IPS-11a (cell line): Measurements from ENCODE around the gene SHROOM2.
"Not testable (repeated sequence)": the region's sequence is repeated elsewhere in the genome, so short reads cannot be mapped to it uniquely, and the experiment has no call there.

Experiments used
- H3K4me3 ChIP-seq: one replicate; pipeline ENCODE4 v1.5.1; 2013; ENCODE audit warnings: low read depth, low read length, control low read depth

The SHROOM2 gene

DNA sequence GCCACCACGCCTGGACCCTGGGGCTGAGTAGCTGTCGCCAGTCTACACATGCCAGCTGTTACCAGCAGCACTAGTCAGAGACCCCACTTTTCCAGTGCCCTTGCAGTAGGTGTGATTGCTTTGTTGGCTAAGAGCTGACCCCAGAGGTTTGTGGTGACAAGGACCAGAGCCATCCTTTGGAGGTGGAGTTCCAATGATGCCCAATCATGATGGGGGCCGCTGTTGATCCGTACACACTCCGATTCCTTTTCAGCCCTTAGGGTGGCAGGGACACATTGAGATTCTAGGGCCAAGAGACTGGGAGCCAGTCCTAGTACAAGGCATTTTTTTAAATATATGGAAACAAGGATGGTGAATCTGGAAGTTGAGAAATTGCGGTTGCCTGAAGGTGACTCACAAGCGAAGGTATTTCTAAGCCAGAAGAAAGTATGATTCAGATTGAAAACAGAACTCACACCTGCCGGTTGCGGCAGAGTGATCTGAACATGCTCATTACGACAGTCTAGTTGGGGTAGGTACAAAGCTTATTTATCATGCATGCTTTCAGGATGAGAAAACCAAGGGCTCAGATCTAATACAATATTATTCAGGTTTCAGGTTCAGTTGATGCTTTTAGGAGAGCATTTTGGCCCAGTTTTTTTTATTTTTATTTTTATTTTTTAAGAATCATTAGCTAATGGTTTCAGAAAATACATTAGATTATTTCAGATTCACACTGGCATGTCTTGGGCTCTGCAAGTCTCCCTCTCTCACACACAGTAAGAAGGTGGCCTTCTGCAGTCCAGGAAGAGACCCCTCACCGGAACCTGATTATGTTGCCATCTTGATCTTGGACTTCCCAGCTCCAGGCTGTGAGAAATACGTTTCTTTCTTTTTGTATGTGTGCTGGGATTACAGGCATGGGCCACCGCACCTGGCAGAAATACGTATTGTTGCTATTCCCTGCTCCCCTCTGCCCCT lies 43.4 kb downstream of the SHROOM2 start:
- H3K4me3 ChIP-seq = no peak overlapping the region

DNA sequence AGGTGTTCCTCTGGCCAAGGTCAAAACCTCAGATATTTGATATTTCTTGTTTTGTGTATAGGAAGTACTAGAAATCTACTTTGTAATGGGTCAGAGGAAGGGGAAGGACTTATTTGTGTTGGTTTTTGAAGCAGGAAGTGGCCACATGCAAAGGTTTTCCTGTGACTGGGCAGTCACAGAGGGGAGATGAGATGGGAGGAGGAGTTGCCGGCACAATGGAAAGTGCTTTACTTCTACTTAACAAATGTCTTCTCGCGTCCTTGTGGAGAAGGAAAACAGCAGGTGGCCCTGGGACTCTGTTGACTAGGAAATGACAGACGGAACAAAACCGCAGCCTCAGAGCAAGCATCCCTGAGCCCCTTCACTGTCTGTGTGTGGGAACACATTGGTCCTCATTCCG lies 46.6 kb downstream of the SHROOM2 start:
- no peak overlapping the region for H3K4me3 ChIP-seq

DNA sequence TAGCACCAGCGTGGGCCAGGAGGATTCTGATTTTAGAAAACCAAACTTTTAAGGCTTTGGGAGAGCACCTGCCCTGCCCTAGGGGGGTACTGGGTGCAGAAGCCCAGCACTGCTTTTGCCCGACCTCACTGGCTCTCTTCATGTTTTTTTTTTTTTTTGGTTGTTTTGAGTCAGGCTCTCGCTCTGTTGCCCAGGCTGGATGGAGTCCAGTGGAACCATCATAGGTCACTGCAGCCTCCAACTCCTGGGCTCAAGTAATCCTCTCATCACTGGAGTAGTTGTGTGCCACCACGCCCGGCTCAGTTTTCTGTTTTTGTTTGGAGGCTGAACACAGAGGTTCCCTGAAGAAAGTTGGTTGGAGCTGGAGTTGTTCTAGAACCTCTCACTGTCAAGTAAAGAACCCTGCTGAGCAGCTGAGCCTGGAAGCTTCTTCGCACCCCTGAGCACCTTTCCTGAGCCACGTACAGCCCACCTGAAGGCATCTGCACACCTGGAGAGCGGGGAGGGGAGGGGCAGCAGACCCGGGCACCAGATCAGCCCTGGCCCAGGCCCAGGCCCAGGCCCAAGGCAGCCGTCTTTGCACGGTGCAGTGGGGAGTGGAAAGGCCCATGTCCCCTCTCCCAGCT lies 49.5 kb downstream of the SHROOM2 start:
- H3K4me3 ChIP-seq = no peak overlapping the region

DNA sequence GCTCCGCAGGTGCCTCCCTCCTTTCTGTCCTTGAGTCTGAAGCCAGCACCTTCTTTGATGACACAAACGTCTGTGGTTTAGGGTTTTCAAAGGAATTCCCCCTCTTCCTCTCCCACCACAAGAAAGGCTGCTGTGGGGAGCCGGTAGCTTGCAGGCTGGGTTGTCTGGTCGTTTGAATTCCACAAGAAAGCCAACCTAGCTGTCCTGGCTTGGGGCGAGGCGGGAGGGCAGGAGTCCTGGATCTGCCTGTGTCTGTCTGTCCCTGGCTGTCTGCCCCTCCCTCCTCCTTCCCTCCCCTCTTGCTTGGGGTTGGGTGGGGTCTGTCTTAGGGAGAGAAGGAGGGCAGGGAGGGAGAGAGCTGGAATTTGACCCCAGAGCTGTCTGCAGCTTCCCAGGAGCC lies 56.3 kb downstream of the SHROOM2 start:
- no peak overlapping the region for H3K4me3 ChIP-seq

DNA sequence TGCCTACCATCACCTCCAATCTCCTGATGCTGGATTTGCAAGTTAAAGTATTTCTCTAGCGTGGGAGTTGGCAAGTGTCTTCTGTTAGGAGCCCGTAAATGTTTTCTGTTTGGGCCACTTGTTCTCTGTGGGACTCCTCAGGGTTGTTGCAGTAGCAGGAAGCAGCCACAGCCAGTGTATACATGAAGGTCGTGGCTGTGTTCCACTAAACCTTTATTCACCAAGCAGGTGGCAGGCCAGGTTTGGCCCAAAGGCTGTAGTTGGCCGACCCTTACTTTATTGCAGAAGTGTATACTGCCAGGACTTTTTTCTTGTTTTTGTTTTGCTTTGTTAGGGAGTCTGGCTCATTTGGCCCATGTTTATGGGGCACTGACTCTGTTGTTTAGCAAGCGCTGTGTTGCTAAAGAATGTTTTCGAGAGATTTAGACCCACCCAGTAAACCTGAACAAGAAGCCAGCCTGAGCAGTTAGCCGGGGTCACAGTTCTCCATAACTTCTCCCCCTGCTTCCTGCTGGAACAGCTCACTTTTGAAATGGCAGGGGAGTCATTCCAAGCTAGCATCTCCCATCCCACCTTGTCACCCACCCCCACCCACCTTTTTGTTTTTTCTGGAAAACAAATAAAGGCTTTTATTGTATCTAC lies 58.8 kb downstream of the SHROOM2 start:
- no peak overlapping the region for H3K4me3 ChIP-seq

DNA sequence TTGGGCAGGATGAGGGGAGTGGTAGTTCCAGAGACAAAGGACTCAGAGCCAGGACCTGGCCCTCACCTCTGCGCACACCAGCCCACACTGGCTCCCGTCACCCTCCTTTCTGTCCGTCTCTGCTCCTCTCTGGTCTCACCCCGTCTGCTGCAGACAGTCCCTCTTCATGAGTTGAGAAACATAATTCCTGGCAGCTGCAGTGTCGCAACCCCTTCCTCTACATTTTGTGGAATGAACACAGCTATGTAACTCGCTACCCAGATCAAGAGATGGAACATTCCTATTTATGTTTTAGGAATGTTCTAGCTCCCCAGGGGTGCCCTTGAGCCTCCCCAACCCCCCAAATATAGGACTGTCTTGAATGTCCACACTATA lies 59.3 kb downstream of the SHROOM2 start:
- no peak overlapping the region for H3K4me3 ChIP-seq

DNA sequence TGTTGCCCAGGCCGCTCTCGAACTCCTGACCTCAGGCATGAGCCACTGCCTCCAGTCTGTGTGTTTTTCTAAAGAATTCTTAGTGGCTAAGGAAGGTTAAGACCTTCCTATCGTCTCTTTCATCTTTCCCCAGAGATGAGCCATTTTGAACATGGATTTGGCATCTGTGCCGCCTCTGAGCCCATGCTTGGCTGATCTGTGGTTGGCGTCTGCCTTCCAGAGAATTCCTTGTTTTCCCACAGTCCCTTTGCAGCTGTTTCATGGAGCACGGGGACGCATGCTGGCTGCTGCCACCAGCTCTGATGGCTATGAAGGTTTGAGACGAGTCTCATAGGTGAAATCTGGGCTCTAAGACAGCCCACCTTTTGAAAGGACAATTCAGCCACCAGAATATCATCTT lies 60.4 kb downstream of the SHROOM2 start:
- no peak overlapping the region for H3K4me3 ChIP-seq

DNA sequence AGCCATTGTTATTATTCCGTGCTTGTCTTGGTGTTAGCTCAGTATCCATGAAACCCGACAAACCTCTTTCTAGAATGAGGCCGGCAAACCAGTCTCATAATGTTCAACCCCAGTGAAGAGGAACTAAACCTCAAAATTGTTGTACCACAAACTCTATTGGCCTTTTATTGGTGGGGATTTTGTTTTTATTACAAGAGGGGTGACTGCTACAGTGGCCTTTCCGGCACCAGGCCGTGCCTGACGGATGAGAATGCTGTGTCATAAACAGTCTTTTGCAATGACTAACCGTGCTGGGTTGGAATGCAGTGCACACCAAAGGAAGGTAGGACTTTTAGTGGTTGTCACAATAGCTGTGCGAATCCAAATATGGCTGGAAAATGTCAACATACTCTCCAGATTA lies 60.8 kb downstream of the SHROOM2 start:
- no peak overlapping the region for H3K4me3 ChIP-seq

DNA sequence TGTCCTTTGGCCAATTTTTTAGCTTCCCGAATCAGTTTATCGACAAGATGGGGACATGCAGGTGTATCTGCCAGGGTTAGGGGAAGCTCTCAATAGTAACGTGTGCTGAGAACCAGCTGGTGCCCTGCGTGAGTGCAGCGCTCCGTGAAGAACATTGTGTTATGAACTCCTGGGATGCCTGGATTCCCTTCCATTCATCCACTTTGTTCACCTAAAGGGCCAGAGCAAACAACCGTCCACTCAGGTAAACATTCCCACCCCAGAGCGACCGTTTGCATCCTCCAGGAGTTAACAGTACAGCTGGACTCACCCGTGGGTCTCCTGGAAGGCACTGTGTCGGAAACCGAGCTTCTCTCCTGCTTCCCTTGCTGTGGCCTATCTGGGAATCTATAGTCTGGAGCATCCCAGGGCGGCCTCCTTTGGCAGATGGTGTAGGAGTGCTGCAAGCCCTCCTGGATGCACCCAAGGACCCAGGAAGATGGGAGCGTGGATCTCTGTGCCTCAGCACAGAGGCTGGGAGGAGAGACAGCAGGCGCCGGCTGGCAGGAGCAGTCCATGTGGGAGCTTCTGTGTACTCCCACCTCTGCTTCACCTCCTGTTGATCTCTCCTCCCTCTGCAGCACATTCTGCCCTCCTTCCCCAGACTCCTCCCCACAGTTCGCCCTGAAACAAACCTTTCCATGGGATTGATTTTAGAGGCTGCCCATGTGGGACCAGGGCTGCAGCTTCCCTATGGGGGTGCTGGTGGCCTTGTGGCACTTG lies 62.7 kb downstream of the SHROOM2 start:
- H3K4me3 ChIP-seq = no peak overlapping the region

DNA sequence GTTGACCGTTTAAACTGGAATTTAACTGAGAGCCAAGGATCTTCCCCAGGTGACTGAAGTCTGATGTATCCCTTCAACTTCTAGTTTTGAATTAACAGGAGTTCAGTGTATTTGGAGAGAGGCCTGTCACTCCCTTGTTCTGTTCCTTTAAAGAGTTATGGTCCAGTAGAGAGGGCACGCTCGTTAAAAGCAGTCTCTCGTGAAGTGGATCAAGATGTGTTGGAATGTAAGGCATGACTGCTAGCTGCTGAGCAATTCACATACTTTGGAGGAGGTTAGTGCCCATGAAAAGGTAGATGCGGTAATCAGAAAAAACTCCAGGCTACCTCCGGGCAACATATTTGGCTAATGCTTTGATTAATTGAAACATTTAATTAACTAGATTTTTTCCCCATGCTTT lies 65.7 kb downstream of the SHROOM2 start:
- H3K4me3 ChIP-seq = no peak overlapping the region

DNA sequence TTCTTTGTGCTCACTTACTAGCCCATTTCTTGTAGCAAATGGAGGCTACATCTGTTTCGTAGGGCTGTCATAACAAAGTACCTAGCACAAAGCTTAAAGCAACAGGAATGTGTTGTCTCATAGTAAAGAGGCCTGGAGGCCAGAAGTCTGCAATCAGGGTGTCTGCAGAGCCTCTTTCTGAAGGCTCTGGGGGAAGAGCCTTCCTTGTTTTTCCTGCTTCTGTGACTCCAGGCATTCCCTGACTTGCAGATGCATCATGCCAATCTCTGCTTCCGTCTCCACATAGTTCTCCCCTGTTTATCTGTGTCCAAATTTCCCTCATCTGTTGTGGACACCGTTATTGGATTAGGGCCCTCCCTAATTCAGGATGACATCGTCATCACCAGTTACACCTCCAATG lies 67.1 kb downstream of the SHROOM2 start:
- H3K4me3 ChIP-seq = no peak overlapping the region

DNA sequence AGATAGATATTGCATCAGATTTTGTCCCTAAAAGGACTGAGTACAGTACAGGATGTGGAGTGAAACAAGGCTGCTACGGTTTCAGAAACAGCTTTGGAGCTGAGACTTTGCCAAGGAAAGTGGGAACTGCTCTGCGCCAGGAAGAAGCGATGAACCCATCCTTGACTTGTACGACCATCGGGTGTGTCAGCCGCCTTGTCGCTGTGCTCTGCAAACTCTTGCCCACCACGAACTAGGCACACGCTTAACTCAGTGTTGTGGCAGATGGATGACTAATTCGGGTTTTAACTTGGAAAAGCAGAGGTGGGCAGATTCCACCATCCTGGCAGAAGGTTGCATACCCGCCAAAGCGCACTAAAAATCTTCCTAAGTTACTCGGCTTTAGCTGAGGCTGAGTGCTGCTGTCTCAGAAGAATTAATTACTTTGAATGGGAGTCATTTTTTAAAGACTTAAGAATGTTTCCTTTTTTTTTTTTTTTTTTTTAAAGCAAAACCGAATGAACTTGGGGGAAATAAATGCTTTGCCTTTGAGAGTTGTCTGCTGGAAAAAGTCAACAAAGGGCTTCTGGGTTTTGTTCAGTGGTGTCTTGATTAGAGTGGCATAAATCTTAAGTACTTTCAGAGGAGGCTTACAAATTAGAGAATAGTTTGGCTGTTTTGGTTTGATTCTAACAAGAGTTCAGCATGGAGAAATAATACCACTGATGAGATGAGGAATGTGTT lies 69.5 kb downstream of the SHROOM2 start:
- no peak overlapping the region for H3K4me3 ChIP-seq

DNA sequence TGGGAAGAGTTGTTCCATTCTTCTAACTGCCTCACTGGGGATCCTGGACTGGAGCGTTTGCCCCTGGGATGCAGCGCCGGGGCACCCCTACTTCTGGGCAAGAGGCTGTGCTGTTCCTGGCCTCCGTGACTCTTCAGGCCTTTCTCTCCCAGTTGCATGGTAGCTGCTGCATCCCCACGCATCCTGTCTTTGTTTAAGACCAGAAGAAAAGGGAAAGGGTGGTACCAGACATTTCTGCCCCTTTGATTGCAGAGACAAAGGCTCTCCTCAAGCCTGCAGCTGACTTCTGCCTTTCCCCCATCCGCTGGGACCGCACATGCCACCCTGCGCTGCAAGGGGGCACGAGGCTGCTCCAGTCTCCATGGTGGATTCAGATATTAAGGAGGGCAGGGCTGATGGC lies 70.4 kb downstream of the SHROOM2 start:
- H3K4me3 ChIP-seq = no peak overlapping the region

DNA sequence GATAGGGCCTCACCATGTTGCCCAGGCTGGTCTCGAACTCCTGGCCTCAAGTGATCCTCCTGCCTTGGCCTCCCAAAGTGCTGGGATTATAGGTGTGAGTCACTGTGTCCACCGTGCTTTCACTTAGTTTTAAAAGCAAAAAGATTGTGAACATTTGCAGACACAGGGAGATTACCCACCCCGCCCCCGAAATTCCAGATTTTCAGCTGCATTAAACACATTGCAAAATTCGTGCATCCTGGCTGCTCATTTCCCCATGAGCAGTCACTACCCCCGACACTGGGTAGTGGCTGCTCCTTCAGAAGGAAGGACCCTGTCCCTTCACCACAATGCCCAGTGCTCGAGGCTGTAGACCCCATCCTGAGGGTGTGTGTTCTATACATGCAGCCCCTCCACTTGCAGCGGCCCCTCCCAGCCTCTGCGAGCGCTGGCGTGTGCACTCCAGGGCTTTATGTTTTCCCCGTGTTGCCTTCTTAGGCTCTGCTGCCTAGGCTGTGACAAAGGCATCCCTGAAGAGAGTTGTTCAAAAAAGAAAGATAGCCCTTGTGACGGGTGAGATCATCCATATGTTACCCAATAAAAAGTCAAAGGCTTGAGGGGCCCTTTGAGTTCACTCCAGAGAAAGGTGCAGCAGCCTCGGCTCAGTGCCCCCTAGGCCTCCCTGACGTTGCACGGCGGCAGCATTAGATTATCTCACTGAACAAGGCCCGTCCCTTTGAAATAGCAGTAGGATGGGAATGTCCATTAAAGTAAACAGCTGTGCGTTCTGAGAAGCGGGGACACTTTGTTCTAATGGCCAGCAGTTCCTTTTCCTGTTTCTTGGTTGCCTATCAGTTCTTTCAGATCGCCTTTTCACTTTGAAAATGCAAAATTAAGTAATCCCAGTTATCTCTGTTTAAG lies 71.6 kb downstream of the SHROOM2 start:
- no peak overlapping the region for H3K4me3 ChIP-seq

DNA sequence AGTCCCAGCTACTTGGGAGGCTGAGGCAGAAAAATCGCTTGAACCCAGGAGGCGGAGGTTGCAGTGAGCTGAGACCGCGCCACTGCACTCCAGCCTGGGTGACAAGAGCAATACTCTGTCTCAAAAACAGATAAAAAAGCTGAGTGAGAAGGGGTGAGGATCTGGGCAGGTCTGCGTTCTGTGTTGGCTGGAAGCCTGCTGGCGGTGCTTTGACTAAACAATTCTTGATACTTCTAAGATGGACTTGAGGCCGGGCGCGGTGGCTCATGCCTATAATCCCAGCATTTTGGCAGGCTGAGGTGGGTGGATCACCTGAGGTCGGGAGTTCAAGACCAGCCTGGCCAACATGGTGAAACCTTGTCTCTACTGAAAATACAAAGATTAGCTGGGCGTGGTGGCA lies 72.5 kb downstream of the SHROOM2 start:
- not testable (repeated sequence) for H3K4me3 ChIP-seq

DNA sequence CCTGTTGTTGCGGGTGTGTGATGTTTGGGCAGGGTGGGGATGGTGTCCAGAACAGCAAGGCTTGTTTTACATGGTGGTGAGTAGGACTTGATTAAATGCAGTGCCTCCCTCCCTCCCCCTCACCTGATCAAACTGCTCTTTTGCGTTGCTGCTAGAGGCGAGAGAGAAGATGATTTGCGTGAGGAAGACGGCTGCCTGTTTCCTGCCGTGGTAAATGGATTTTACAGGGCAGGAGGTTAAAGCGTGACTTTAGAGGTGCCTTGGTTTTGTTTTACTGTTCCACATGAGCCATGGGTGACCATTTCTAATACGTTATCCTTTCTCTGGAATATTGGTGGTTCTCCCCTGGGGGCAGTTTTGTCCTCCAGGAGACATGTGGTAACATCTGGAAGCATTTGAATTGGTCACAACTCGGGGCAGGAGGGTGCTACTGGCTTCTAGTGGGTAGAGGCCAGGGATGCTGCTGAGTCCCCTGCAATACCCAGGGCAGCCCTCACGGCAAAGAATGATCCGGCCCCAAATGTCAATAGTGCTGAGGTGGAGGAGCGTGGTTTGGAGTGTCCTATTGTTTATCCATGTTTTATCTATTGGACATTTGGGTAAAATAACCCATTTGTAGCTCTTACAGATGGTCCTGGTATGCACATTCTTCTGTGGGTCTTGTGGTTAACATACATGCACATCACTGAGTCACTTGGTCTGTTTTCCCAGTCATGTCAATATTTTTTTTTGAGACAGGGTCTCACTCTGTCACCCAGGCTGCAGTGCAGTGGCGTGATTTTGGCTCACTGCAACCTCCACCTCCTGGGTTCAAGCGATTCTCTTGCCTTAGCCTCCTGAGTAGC lies 73.7 kb downstream of the SHROOM2 start:
- no peak overlapping the region for H3K4me3 ChIP-seq

DNA sequence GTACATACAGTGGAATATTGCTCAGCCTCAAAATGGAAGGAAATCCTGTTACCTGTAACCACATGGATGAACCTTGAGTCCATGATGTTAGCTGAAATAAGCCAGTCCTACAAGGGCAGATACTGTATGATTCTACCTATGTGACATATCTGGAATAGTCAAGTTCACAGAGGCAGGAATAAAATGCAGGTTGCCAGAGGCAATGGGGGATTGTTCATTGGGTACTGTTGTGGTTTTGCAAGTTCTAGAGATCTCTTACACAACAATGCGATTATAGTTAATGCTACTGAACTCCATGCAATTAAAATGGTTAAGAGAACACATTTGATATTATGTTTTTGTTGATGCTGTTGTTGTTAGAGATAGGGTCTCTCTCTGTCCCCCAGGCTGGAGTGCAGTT lies 74.6 kb downstream of the SHROOM2 start:
- H3K4me3 ChIP-seq = no peak overlapping the region

DNA sequence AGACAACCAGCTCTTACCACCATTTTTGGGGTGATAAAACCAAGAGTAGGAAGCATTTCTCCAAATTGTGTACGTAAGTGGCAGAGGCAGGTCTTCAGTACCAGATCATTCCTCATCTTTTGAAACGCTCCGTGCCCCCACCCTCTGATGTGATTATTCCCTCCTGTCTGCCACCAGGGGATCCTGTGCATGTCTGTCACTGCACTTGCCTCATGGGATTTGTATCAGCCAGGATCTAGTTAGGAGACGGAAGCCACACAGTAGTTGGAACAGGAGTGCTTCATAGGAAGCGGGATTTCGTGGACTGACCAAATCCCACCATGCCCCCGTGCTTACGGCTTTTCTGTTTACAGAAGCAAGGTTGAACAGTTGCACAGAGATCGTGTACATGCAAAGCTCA lies 75.5 kb downstream of the SHROOM2 start:
- H3K4me3 ChIP-seq = no peak overlapping the region

DNA sequence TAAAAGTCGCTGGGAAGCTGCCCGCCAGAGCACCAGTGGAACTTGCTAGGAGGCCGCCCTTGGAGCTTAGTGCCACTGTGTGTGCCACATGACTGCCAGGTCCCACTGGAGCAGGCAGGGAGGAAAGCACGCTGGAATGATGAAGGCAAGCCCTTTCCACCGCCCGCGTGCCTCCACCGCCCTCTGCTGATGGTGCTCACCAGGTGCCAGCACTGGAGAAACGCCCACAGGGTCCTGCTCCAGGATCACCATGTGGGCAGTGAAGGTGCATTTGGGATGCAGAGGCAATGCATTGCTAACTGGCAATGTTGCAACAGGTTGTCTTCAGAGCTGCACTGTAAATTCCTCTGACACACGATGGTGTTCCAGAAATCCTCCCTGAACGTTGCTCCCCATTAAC lies 76.3 kb downstream of the SHROOM2 start:
- no peak overlapping the region for H3K4me3 ChIP-seq
